Left renal pelvis (tissue), 4 donors: ENCODE measurements around the gene PIH1D1. TPM values are rescaled to one million over a fixed set of nuclear protein-coding genes. Genes with fewer than 3 reads are reported as not detected.

ENCODE experiments used
- DNase-seq, 4 donors: peaks; one replicate each; pipeline ENCODE4 v3.0.0-alpha.2; 2013; ENCODE audit warnings: low read depth in 4 of 4, low spot score in 3 of 4
- polyA plus RNA-seq, 4 donors: library from polyadenylated mRNA; unstranded; fragments of 120-200 nt; gene quantifications; one replicate each; pipeline ENCODE4 v1.2.1, GENCODE V29; 2013; ENCODE audit not compliant: insufficient read length in 4 of 4

PIH1D1 gene
- polyA plus RNA-seq, 4 donors, result 52.5 to 104 (median 82.3) TPM

- no peak for DNase-seq
These were observed 13.4 kb downstream of the PIH1D1 start for GRCh38 chr19:49438261-49438660.

GRCh38 chr19:49437231-49437630 is 14.4 kb downstream of the PIH1D1 start:
- DNase-seq, result no peak

- no peak for DNase-seq
These were observed 15.1 kb downstream of the PIH1D1 start for GRCh38 chr19:49436381-49437017.

DNA sequence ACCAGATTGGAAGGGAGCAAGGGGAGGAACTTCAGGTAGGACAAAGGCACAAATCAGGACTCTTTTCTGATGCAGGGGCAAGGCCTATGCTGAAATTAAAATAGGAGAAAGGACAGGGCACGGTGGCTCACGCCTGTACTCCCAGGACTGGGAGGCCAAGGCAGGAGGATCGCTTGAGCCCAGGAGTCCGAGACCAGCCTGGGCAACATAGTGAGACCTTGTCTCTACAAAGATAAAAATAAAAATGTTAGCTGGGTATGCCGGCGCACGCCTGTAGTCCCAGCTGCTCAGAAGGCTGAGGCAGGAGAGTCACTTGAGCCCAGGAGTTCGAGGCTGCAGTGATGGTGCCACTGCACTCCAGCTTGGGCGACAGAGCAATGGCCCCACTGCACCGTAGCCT is 15.9 kb downstream of the PIH1D1 start:
- no peak for DNase-seq

DNA sequence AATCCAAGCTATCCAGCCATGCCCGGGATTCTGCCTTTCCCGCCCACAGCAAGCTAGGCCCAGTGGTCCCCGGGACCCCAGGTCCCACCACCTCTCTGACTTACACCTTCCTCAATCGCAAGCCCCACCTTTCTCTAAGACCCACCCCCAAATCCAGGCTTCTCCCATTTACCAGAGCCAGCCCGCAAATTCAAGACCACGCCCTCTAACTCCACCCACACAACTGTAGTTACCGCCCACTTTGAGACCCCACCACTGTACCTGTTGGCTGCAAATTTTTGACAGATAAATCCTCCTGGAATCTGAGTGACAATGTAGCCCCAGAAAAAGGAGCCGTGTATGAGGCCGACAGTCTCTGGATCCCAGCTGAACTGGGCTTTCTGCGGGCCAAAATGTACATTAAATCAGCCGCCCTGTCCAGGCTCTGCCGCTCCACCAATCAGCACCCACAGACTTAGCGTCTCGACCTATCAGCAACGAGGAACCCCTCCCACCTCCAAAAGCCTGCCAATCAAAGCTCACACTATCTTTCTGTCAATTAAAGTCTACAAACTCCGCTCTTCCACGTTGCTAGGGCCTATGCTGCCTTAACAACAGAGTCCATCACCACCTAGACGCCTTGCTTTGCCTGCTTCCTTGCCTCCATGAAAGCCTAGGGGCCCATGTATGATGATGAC is 16.6 kb downstream of the PIH1D1 start:
- no peak for DNase-seq

GRCh38 chr19:49433240-49433901 is 18.2 kb downstream of the PIH1D1 start:
- no peak for DNase-seq

- no peak for DNase-seq
These were observed 19.2 kb downstream of the PIH1D1 start for GRCh38 chr19:49432141-49433073.

DNA sequence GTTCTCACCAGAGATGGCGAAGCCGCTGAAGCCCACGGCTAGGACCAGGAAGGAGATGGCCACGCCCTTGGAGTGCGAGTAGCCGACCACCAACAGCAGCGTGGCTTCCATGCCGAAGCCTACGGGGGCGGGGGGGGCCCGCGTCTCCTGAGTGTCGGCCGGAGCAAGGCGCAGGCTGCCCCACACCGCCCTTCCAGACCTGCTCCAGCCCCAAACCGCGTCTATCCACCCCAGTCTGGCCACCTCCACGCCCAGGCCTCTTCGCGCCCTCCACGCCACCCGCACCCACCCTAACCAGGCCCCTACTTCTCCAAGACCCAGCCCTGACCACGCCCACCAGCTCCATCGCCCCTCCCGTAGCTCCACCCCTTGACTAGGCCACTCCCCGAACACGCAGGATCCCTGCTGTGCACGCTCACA is 20.3 kb downstream of the PIH1D1 start:
- no peak for DNase-seq

DNA sequence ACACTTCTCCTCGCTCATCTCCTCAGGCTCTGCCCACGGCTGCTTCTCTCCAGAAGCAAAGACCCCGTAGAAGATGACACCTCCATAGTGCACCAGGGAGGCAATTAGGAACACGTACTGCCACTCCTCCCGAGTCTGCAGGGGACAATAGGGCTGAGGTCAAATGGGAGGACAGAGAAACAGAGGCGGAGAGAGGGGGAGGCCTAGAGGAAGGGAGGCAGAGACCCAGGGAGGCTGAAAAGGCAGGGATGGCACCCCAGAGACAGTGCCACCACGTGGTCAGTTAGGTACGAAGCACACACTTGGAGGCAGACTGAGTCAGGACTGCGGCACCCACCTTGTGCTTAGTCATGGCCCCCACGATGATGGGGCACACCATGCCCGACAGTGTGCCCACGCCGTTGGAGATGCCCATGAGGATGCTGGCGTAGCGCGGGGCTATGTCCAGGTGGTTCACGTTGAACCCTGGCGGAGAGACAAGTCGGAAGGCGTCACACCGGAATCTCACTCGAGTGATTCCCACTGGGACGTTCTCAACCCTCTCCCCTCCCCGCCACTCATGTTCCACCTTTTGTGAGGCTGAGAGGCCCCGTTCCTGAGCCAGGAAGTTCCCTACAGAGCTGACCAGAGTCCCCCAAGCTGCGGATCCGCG is 20.8 kb downstream of the PIH1D1 start:
- DNase-seq, result no peak

DNA sequence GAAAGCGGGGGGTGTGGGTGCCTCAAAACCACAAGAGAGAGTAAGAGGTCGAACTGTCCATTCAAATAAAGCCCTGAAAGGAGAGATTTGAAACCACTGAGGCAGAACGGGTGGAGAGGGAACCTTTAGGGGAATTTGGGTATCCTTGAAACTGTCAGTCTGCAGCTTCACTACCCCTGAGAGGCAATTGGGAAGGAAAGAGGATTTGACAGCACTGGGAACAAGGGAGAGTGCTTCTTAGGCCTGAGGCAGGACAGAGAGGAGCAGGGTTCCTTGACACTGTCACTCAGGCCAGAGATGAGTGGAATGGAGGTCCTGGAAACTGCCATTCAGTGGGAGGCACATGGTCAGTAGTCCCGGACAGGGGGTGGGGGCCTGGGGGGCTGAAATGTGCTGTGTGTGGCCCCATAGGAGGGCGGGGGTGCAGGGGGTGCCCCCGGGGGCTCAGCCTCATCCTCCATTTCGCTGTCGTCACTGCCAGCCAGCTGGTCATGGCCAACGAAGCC is 21.4 kb downstream of the PIH1D1 start:
- DNase-seq, result no peak

- no peak for DNase-seq
These were observed 22.8 kb downstream of the PIH1D1 start for GRCh38 chr19:49428547-49429451.

DNA sequence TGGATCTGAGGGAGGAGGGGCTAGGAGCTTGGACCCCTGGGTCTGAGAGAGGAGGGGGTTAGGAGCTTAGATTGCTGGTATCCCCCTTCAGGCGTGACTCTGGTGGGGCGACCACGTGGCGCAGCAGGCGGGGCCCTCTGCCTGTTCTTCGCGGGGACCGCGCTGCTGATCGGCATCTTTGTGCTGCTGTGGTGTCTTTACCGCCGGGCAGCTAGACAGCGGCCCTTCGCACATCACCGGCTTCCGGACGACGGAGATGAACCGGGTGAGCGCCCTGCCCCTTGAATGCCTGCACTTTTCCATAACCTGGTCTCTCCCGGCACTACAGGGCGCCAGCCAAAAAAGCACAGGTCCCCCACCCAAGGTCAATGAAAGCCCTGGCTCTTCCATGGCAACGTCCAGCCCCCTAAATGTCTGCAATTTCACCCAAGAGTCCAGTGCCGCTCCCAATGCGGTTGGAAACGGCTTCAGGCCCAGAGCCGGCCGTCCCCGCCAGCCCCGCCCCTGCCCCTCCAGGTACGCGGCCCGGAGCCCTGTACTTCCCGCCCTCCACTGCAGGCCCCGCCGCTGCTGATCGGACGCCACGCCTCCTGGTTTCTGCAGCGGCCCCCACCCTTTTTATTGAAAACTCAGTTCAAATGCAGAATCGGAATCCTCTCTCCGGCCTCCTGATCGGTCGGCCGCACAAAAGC is 23.6 kb downstream of the PIH1D1 start:
- DNase-seq, result no peak

GRCh38 chr19:49427339-49427738 is 24.3 kb downstream of the PIH1D1 start:
- no peak for DNase-seq

GRCh38 chr19:49425922-49426592 is 25.6 kb downstream of the PIH1D1 start:
- DNase-seq, result no peak

DNA sequence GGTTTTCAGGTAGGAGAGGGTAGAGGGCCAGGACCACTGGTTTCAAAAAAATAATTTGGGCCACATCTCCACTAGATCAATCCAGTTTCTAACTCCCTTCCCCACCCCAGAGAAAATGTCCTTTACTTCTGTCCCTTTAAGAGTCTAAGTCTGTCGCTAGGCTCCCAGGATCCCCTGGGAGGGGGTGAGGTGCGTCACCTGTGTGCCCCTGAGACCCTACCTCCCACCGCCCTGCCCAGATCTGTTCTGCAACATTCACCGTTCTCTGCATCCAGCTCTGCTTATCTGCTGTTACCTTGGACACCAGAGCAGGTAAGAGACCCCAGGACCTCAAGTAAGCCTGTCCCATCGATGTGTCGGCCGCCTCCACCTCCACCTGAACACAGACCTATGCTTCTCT is 26.4 kb downstream of the PIH1D1 start, which contains the start of gene GFY:
GFY (plus strand) TSS at position 211 of the 400 bp plus-strand sequence. CDS start 1,043 bp downstream, outside the sequence.
- DNase-seq, result no peak

- no peak for DNase-seq
These were observed 27.7 kb downstream of the PIH1D1 start for GRCh38 chr19:49423985-49424303.

GRCh38 chr19:49423071-49423984 is 28.3 kb downstream of the PIH1D1 start, which contains the start of gene PTH2:
Gene PTH2, minus strand, starts transcription at chr19:49423441. Its CDS starts 102 bp downstream, at chr19:49423339.
- no peak for DNase-seq
